Nephron (organoid): ENCODE results near the gene TDRD7.
A peak's percentile ranks its signal among the peaks of the same experiment; 100 is the strongest.

Experiments used
- H3K27ac Mint-ChIP-seq, 3 experiments: 2 replicates each; pipeline ENCODE4 v1.8.0; 2020; ENCODE audit warnings: mixed read lengths in 3 of 3, mild to moderate bottlenecking in 2 of 3, moderate library complexity in 1 of 3
- H3K27me3 Mint-ChIP-seq: 2 replicates; pipeline ENCODE4 v1.8.0; 2021; ENCODE audit warnings: low read depth, mild to moderate bottlenecking, moderate library complexity, mixed read lengths
- H3K36me3 Mint-ChIP-seq: 2 replicates; pipeline ENCODE4 v1.8.0; 2020; ENCODE audit warnings: low read depth, mixed read lengths
- H3K4me1 Mint-ChIP-seq: 2 replicates; pipeline ENCODE4 v1.8.0; 2020; ENCODE audit warnings: mixed read lengths
- H3K4me3 Mint-ChIP-seq, 3 experiments: 2 replicates each; pipeline ENCODE4 v1.8.0; 2020; ENCODE audit warnings: mild to moderate bottlenecking in 3 of 3, mixed read lengths in 3 of 3, moderate library complexity in 2 of 3
- H3K9me3 Mint-ChIP-seq: 2 replicates; pipeline ENCODE4 v1.8.0; 2020; ENCODE audit warnings: mixed read lengths
- CTCF ChIP-seq, 3 experiments: fragments of 200-600 bp; sonication (generic); IDR thresholded peaks; one replicate each; pipeline ENCODE4 v1.5.0; 2021; ENCODE audit warnings: antibody characterized with exemption in 3 of 3; ENCODE audit not compliant: unreplicated experiment in 3 of 3

The TDRD7 gene

GRCh38 chr9:97528529-97529230 is 116.8 kb downstream of the TDRD7 start:
- no peak for TF ChIP-seq CTCF (IDR thresholded peaks at IDR 0.05; ENCODE audit: unreplicated experiment in 3 of 3)
- Mint-ChIP-seq H3K27ac (peak overlapping the region in 2 of 3 experiments; percentile 31 to 63), H3K9me3 (no peaks in the 10 kb centered on the region), H3K4me3 (no peak overlapping the region), H3K36me3 (no peaks in the 10 kb centered on the region), H3K27me3 (peaks cover 18% of the 10 kb centered on the region), H3K4me1 (peaks cover 36% of the 10 kb centered on the region)

GRCh38 chr9:97529363-97530076 is 117.6 kb downstream of the TDRD7 start:
- Mint-ChIP-seq H3K27ac (no peak overlapping the region), H3K36me3 (no peaks in the 10 kb centered on the region), H3K9me3 (no peaks in the 10 kb centered on the region), H3K4me1 (peaks cover 36% of the 10 kb centered on the region), H3K27me3 (peaks cover 12% of the 10 kb centered on the region), H3K4me3 (no peak overlapping the region)
- no peak for TF ChIP-seq CTCF (IDR thresholded peaks at IDR 0.05; ENCODE audit: unreplicated experiment in 3 of 3)

- H3K4me1 Mint-ChIP-seq: peaks cover 47% of the 10 kb centered on the region
- H3K9me3 Mint-ChIP-seq: no peaks in the 10 kb centered on the region
- peaks cover 13% of the 10 kb centered on the region for H3K27me3 Mint-ChIP-seq
- H3K27ac Mint-ChIP-seq: no peak overlapping the region
- TF ChIP-seq CTCF (IDR thresholded peaks at IDR 0.05; ENCODE audit: unreplicated experiment in 3 of 3): no peak
- no peaks in the 10 kb centered on the region for H3K36me3 Mint-ChIP-seq
- H3K4me3 Mint-ChIP-seq: no peak overlapping the region
Measured at GRCh38 chr9:97531888-97532376, 120.0 kb downstream of the TDRD7 start.

GRCh38 chr9:97534185-97534584 is 122.3 kb downstream of the TDRD7 start:
- no peak for TF ChIP-seq CTCF (IDR thresholded peaks at IDR 0.05; ENCODE audit: unreplicated experiment in 3 of 3)
- Mint-ChIP-seq H3K27me3 (peaks cover 5% of the 10 kb centered on the region), H3K36me3 (no peaks in the 10 kb centered on the region), H3K4me3 (no peak overlapping the region), H3K9me3 (no peaks in the 10 kb centered on the region), H3K4me1 (peaks cover 33% of the 10 kb centered on the region), H3K27ac (no peak overlapping the region)

- Mint-ChIP-seq H3K27ac (no peak overlapping the region), H3K4me1 (peaks cover 25% of the 10 kb centered on the region), H3K4me3 (no peak overlapping the region), H3K36me3 (no peaks in the 10 kb centered on the region), H3K27me3 (peaks cover 5% of the 10 kb centered on the region), H3K9me3 (no peaks in the 10 kb centered on the region)
- TF ChIP-seq CTCF (IDR thresholded peaks at IDR 0.05; ENCODE audit: unreplicated experiment in 3 of 3): no peak
Measured at GRCh38 chr9:97534961-97535594, 123.2 kb downstream of the TDRD7 start.
